ENCODE measurements around the gene ARPP21.

ARPP21 gene

GRCh38 chr3:35748144-35748543 lies 108.8 kb downstream of the ARPP21 start:
- Histone ChIP-seq H3K36me3 (no peaks in the 10 kb centered on the region), H3K9me3 (ENCODE audit: severe bottlenecking) (no peaks in the 10 kb centered on the region), H3K27ac (no peak overlapping the region), H3K27me3 (ENCODE audit: insufficient read depth, low read depth, severe bottlenecking) (no peaks in the 10 kb centered on the region), H3K4me3 (ENCODE audit: low read depth, low read length) (no peak overlapping the region)
- no peak for TF ChIP-seq CTCF (IDR thresholded peaks at IDR 0.05; ENCODE audit: low read depth, low read length)
- no peak for DNase-seq

DNA sequence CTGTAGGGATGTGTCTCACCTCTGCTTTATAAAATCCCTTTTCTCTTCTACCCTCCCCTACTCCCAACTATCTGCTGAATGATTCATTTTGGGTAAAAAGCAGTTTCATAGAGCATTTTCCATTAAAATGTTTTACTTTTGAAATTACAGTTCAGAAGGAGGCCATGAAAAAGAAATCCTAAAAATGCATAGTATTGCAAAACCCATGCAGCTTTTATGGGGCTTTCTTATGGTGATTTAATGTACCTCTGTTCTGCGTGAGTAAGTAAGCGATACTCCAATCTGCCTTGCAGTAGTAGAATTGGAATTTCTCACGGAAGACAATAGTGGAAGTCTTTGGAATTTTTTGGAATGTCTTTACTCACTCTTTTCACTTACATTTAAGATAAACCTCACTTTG lies 111.9 kb downstream of the ARPP21 start:
- no peak overlapping the region for H3K27ac ChIP-seq
- no peaks in the 10 kb centered on the region for H3K9me3 ChIP-seq (ENCODE audit: severe bottlenecking)
- H3K4me3 ChIP-seq (ENCODE audit: low read depth, low read length): no peak overlapping the region
- no peak for DNase-seq
- no peaks in the 10 kb centered on the region for H3K36me3 ChIP-seq
- no peak for TF ChIP-seq CTCF (IDR thresholded peaks at IDR 0.05; ENCODE audit: low read depth, low read length)
- H3K27me3 ChIP-seq (ENCODE audit: insufficient read depth, low read depth, severe bottlenecking): no peaks in the 10 kb centered on the region

DNA sequence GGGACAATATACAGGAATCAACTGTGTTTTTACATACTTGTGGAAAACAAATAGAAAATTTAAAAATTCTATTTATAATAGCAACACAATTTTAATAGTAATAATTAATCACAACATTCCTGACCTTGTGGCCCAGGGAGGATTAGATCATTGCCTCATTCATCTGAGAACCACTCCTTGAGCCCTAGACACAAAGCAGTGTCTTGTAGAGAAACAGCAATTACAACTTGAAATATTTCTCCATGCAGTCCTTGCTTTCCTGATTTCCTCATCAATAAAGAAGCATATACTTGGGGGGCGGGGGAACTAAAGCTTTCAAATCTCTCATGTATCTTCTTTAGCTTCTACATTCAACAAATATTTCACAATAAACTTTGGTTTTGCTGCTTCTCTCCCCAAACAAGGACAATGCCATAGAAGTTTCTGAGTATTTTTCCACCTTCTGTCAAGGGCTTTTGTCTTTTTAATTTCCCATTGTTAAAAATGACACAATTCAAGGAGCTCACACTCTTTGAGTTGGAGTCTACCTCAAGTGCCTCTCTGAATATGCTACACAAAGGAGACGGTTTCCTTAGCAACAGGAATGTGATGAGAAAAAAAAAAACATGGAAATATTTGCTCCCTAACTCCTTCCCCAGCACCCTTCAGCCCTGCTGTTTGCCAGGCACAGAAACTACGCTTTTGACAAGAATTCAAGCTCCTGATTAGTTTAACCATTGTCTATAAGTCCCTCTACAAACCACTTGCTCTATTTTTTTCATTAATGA lies 118.8 kb downstream of the ARPP21 start:
- H3K36me3 ChIP-seq: no peaks in the 10 kb centered on the region
- no peak for TF ChIP-seq CTCF (IDR thresholded peaks at IDR 0.05; ENCODE audit: low read depth, low read length)
- no peaks in the 10 kb centered on the region for H3K9me3 ChIP-seq (ENCODE audit: severe bottlenecking)
- no peak overlapping the region for H3K4me3 ChIP-seq (ENCODE audit: low read depth, low read length)
- DNase-seq: no peak
- no peaks in the 10 kb centered on the region for H3K27me3 ChIP-seq (ENCODE audit: insufficient read depth, low read depth, severe bottlenecking)
- no peak overlapping the region for H3K27ac ChIP-seq

GRCh38 chr3:35760146-35760545 lies 120.8 kb downstream of the ARPP21 start:
- Histone ChIP-seq H3K36me3 (no peaks in the 10 kb centered on the region), H3K4me3 (ENCODE audit: low read depth, low read length) (no peak overlapping the region), H3K27me3 (ENCODE audit: insufficient read depth, low read depth, severe bottlenecking) (no peaks in the 10 kb centered on the region), H3K27ac (no peak overlapping the region), H3K9me3 (ENCODE audit: severe bottlenecking) (no peaks in the 10 kb centered on the region)
- no peak for DNase-seq
- no peak for TF ChIP-seq CTCF (IDR thresholded peaks at IDR 0.05; ENCODE audit: low read depth, low read length)

DNA sequence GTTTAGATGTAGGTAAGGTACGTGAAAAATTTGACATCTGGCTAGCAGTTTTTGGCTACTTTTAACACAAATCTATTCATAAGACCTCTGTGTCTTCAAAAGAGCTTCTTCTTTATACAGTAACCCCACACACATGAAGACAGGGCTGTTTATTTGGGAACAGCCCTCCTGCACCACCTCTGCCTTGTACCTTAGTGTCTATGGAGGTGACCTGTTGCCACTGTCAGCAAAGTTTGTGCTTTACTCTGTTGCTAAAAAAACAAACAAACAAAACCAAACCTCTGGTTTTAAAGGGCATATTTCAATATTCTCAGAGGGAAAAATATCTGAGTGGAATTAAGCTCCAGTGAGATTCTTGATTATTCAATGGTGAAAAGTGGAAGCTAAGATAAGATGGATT lies 122.0 kb downstream of the ARPP21 start:
- Histone ChIP-seq H3K27me3 (ENCODE audit: insufficient read depth, low read depth, severe bottlenecking) (no peaks in the 10 kb centered on the region), H3K27ac (no peak overlapping the region), H3K4me3 (ENCODE audit: low read depth, low read length) (no peak overlapping the region), H3K36me3 (no peaks in the 10 kb centered on the region), H3K9me3 (ENCODE audit: severe bottlenecking) (no peaks in the 10 kb centered on the region)
- DNase-seq: no peak
- no peak for TF ChIP-seq CTCF (IDR thresholded peaks at IDR 0.05; ENCODE audit: low read depth, low read length)

Data from WERI-Rb-1 (cell line).